Epithelial cell of proximal tubule (primary cell): ENCODE measurements around the gene ADAMTS8. TPM values are rescaled to one million over a fixed set of nuclear protein-coding genes. Genes with fewer than 3 reads are reported as not detected.

Experiments
- DNase-seq: peaks from one replicate; pipeline ENCODE4 v3.0.0-alpha.2; 2011; ENCODE audit warnings: low read depth
- H3K4me3 ChIP-seq: 2 replicates; pipeline ENCODE4 v1.5.1; 2011; ENCODE audit warnings: low read depth, mild to moderate bottlenecking, low read length
- CTCF ChIP-seq: conservative IDR thresholded peaks from 2 replicates; pipeline ENCODE4 v1.5.1; 2012; ENCODE audit warnings: low read depth, mild to moderate bottlenecking, low read length
- total RNA-seq: library from RNA; depleted of rRNA; stranded (reverse); fragments of >200 nt; gene quantifications from 2 replicates; pipeline ENCODE4 v1.2.3, GENCODE V29; 2015

ADAMTS8 gene
- total RNA-seq, 1 donor from 2014 or later = not detected

- no peak overlapping the region for H3K4me3 ChIP-seq
- no peak for DNase-seq
- no peak for TF ChIP-seq CTCF
These were observed 9.4 kb upstream of the ADAMTS8 start for GRCh38 chr11:130437848-130438247.

- no peak for DNase-seq
- H3K4me3 ChIP-seq = no peak overlapping the region
- TF ChIP-seq CTCF = no peak
These were observed 7.8 kb upstream of the ADAMTS8 start for GRCh38 chr11:130436171-130436570.

GRCh38 chr11:130435671-130436070 lies 7.3 kb upstream of the ADAMTS8 start:
- no peak overlapping the region for H3K4me3 ChIP-seq
- DNase-seq = no peak
- TF ChIP-seq CTCF = no peak

GRCh38 chr11:130434521-130435223 lies 6.3 kb upstream of the ADAMTS8 start:
- peak; percentile 91 for TF ChIP-seq CTCF
- no peak for DNase-seq

GRCh38 chr11:130433357-130433756 lies 4.9 kb upstream of the ADAMTS8 start:
- TF ChIP-seq CTCF = no peak
- no peak for DNase-seq
- H3K4me3 ChIP-seq = no peak overlapping the region

More at GRCh38 chr11:130434521-130435223, 6.3 kb upstream of the ADAMTS8 start:
- H3K4me3 ChIP-seq = peak overlapping the region; percentile 65

GRCh38 chr11:130431801-130432200 lies 3.4 kb upstream of the ADAMTS8 start:
- TF ChIP-seq CTCF = no peak
- H3K4me3 ChIP-seq = no peak overlapping the region
- DNase-seq = no peak

GRCh38 chr11:130431331-130431773 lies 2.9 kb upstream of the ADAMTS8 start:
- no peak for DNase-seq
- TF ChIP-seq CTCF = peak; percentile 77
- no peak overlapping the region for H3K4me3 ChIP-seq
